Heart right ventricle (tissue), 16 donors: ENCODE results near the gene SEC23A. TPM values are rescaled to one million over a fixed set of nuclear protein-coding genes. Genes with fewer than 3 reads are reported as not detected.
"Not testable (repeated sequence)": the region's sequence is repeated elsewhere in the genome, so short reads cannot be mapped to it uniquely, and the experiment has no call there.

Experiments
- ATAC-seq, 8 donors: fragments of 200-7000 bp; cut with Tn5 transposase; one replicate each; pipeline ENCODE4 v1.9.1; 2020; ENCODE audit warnings: mild to moderate bottlenecking in 8 of 8, moderate library complexity in 8 of 8, moderate number of reproducible peaks in 1 of 8
- DNase-seq, 2 donors: peaks; one replicate each; pipeline ENCODE4 v3.0.0-alpha.2; 2020
- H3K27ac ChIP-seq, 10 donors: fragments of 200-600 bp; sonication (generic) in 2 of 10; one replicate each; pipeline versions ENCODE4 v1.5.0 to v1.8.0; 2020 to 2022; ENCODE audit warnings: mild to moderate bottlenecking in 3 of 10
- H3K27me3 ChIP-seq, 7 donors: fragments of 200-600 bp; one replicate each; pipeline ENCODE4 v1.8.0; 2021 to 2022; ENCODE audit warnings: mild to moderate bottlenecking in 2 of 7
- H3K36me3 ChIP-seq, 9 donors: fragments of 200-600 bp; sonication (generic) in 1 of 9; one replicate each; pipeline versions ENCODE4 v1.5.0 to v1.8.0; 2020 to 2022; ENCODE audit warnings: mild to moderate bottlenecking in 2 of 9
- H3K4me1 ChIP-seq, 9 donors: fragments of 200-600 bp; sonication (generic) in 1 of 9; one replicate each; pipeline versions ENCODE4 v1.5.0 to v1.8.0; 2020 to 2022; ENCODE audit warnings: mild to moderate bottlenecking in 4 of 9
- H3K4me3 ChIP-seq, 10 donors: fragments of 200-600 bp; sonication (generic) in 2 of 10; one replicate each; pipeline versions ENCODE4 v1.5.0 to v1.8.0; 2020 to 2022; ENCODE audit warnings: mild to moderate bottlenecking in 7 of 10, moderate library complexity in 2 of 10
- H3K9me3 ChIP-seq, 11 donors: fragments of 200-600 bp in 10 of 11; sonication (generic) in 2 of 11; one replicate each; pipeline versions ENCODE4 v1.5.0 to v1.8.0; 2013 to 2022; ENCODE audit warnings: mild to moderate bottlenecking in 2 of 11, control low read depth in 1 of 11, moderate library complexity in 1 of 11
- CTCF ChIP-seq, 9 donors: fragments of 200-600 bp; sonication (generic) in 2 of 9; IDR thresholded peaks; one replicate each; pipeline versions ENCODE4 v1.5.0 to v1.8.0; 2021 to 2022; ENCODE audit warnings: antibody characterized with exemption in 9 of 9, mild to moderate bottlenecking in 5 of 9, moderate library complexity in 1 of 9
- WGBS, 2 donors: extraction: QIAGEN DNeasy Blood & Tissue Kit; methylation state at CpG; one replicate each; pipeline ENCODE4 v1.1.7; 2013; ENCODE audit warnings: inconsistent platforms in 1 of 2; 5-methylcytosine and 5-hydroxymethylcytosine counted together
- intact Hi-C, 10 donors: fragments of 100-400 bp; cut with DNase I; formaldehyde crosslinking; loops; one replicate each; pipeline versions ENCODE4 v1.11.1 to v1.14.2; 2022
- polyA plus RNA-seq, 2 donors: library from polyadenylated mRNA; stranded (reverse); fragments of 200-250 nt; gene quantifications; one replicate each; pipeline ENCODE4 v1.2.3, GENCODE V29; 2013
- total RNA-seq, 10 donors: library from RNA; stranded (reverse); fragmentation: NEBNext Ultra II Directional in 3 of 10; extraction: Animal tissue kit (Norgen Biotek cat#: 25700) in 3 of 10; gene quantifications; one replicate each; pipeline versions ENCODE4 v1.2.1 to v1.2.4, GENCODE V29; 2021 to 2023
- donor health status: Arrhythmogenic right ventricular cardiomyopathy.
- donor health status: ischemic (EF 13 %, LVEDD 7.1; RV severe dilation, severe dysfunction).
- donor health status: healthy with polysubstance abuse.
- donor health status: DM: no; HTN: yes; CAD: no.
- donor health status: DM: no; HTN: no; CAD: no.
- donor health status: ischemic (EF 25% LVEDD 6.9; RV normal size, moderate dysfunction).
- donor health status: ischemic (EF 25% LVEDD 5.7; RV mildly dilated, moderate dysfunction).
- donor health status: healthy.
- donor health status: DM: yes; HTN: yes; CAD: no.
- donor health status: Ischemic cardiomyopathy.
- donor health status: ischemic (EF 35%, LVEDD 5.7; RV mildly dilated, moderate dysfunction).
- donor health status: nonischemic (EF 11% LVEDD 7.7; RV severe dilation, severe dysfunction).
- donor health status: DM: yes; HTN: yes; CAD: no.
- donor health status: PGD.
- donor health status: ischemic (EF 29% LVEDD 5.4; RV normal size, mild dysfunction).
- donor health status: nonischemic (EF 23%, LVEDD 6.1; RV moderate dilation, normal function).

The SEC23A gene
- total and polyA plus RNA-seq, 12 donors = 12.1 to 113 (median 80.6) TPM

GRCh38 chr14:39055786-39056474 lies 47.1 kb downstream of the SEC23A start:
- Histone ChIP-seq H3K4me1 (peaks cover 0 to 9% (median 0%) of the 10 kb centered on the region in 9 donors), H3K4me3 (no peak overlapping the region), H3K36me3 (peaks cover 0 to 100% (median 85%) of the 10 kb centered on the region in 9 donors), H3K27me3 (no peaks in the 10 kb centered on the region), H3K27ac (no peak overlapping the region), H3K9me3 (peaks cover 0 to 37% (median 20%) of the 10 kb centered on the region in 11 donors)
- TF ChIP-seq CTCF (IDR thresholded peaks at IDR 0.05) = no peak
- intact Hi-C loops = no loop called here
- DNase-seq (no peak), ATAC-seq (no peak)
- 79 to 84% methylated on average over 10 of the region's 10 CpGs for WGBS, 2 donors

GRCh38 chr14:39052869-39053454 lies 50.1 kb downstream of the SEC23A start:
- ATAC-seq, H3K4me3 ChIP-seq, H3K27me3 ChIP-seq, H3K27ac ChIP-seq, intact Hi-C loops, DNase-seq: not testable (repeated sequence)
- peaks cover 0 to 100% (median 64%) of the 10 kb centered on the region in 9 donors for H3K36me3 ChIP-seq
- H3K9me3 ChIP-seq = peaks cover 0 to 32% (median 20%) of the 10 kb centered on the region in 11 donors
- 85% methylated on average over 5 of the region's 5 CpGs for WGBS, 2 donors
- H3K4me1 ChIP-seq = peaks cover 0 to 10% (median 0%) of the 10 kb centered on the region in 9 donors

- Histone ChIP-seq H3K4me3 (no peak overlapping the region), H3K36me3 (peaks cover 0 to 100% (median 62%) of the 10 kb centered on the region in 9 donors), H3K27ac (no peak overlapping the region), H3K9me3 (peaks cover 0 to 7% (median 3%) of the 10 kb centered on the region in 11 donors), H3K27me3 (no peaks in the 10 kb centered on the region), H3K4me1 (peaks cover 0 to 10% (median 0%) of the 10 kb centered on the region in 9 donors)
- WGBS, 2 donors = 86 to 98% methylated on average over 2 of the region's 2 CpGs
- intact Hi-C loops = no loop called here
- ATAC-seq = no peak
- DNase-seq = no peak
- no peak for TF ChIP-seq CTCF (IDR thresholded peaks at IDR 0.05)
Measured at GRCh38 chr14:39050389-39050788, 52.6 kb downstream of the SEC23A start.

- 95 to 97% methylated on average over 6 of the region's 6 CpGs for WGBS, 2 donors
- ATAC-seq, DNase-seq, H3K27me3 ChIP-seq, intact Hi-C loops, H3K4me1 ChIP-seq, H3K9me3 ChIP-seq, H3K27ac ChIP-seq, H3K4me3 ChIP-seq: not testable (repeated sequence)
- H3K36me3 ChIP-seq = peaks cover 0 to 100% (median 52%) of the 10 kb centered on the region in 9 donors
Measured at GRCh38 chr14:39045889-39046288, 57.1 kb downstream of the SEC23A start.

- H3K27ac ChIP-seq = no peak overlapping the region
- H3K4me1 ChIP-seq = no peaks in the 10 kb centered on the region
- DNase-seq = no peak
- H3K4me3 ChIP-seq = no peak overlapping the region
- no peak for ATAC-seq
- no peaks in the 10 kb centered on the region for H3K27me3 ChIP-seq
- no peaks in the 10 kb centered on the region for H3K9me3 ChIP-seq
- no peak for TF ChIP-seq CTCF (IDR thresholded peaks at IDR 0.05)
- intact Hi-C loops = no loop called here
- peaks cover 0 to 100% (median 66%) of the 10 kb centered on the region in 9 donors for H3K36me3 ChIP-seq
- WGBS, 2 donors = 74 to 81% methylated on average over 1 of the region's 1 CpG
Measured at GRCh38 chr14:39043352-39043943, 59.6 kb downstream of the SEC23A start.
